Measurements from ENCODE around the gene UAP1L1.
"Not testable (repeated sequence)": the region's sequence is repeated elsewhere in the genome, so short reads cannot be mapped to it uniquely, and the experiment has no call there.

Gene UAP1L1

GRCh38 chr9:137056739-137057415, 20.4 kb upstream of the UAP1L1 start:
- DNase-seq (ENCODE audit: low spot score) = no peak

GRCh38 chr9:137057545-137057944, 19.8 kb upstream of the UAP1L1 start:
- DNase-seq (ENCODE audit: low spot score) = no peak

DNA sequence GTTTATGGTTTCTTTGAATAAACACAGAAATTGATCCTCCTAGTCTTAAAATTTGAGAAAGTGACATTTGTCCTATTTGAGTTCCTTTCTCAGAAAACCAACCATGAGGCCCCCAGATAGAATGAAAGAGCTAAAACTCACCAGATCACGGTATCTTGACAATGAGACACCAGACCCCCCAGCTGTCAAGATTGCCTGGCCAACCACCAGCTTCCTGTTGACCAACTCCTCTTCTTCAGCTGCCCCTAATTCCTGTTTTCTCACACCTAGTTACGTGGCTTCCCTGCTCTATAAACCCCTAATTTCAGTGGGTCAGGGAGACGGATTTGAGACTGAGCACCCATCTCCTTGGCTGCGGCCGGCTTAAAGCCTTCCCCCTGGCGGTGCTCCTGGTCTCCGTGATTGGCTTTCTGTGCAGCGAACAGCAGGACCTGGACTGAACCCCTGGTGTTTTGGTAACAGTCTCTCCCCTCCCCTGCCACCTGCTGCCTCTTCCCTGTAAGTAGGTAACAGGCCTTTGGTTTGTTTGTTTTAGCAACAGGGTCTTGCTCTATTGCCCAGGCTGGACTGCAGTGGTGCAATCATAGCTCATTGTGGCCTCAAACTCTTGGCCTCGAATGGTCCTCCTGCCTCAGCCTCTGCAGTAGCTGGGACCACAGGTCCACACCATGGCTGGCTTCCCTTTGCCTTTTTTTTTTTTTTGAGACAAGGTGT, 18.6 kb upstream of the UAP1L1 start:
- DNase-seq (ENCODE audit: low spot score) = no peak

GRCh38 chr9:137062384-137062783, 14.9 kb upstream of the UAP1L1 start:
- no peak for DNase-seq (ENCODE audit: low spot score)

DNA sequence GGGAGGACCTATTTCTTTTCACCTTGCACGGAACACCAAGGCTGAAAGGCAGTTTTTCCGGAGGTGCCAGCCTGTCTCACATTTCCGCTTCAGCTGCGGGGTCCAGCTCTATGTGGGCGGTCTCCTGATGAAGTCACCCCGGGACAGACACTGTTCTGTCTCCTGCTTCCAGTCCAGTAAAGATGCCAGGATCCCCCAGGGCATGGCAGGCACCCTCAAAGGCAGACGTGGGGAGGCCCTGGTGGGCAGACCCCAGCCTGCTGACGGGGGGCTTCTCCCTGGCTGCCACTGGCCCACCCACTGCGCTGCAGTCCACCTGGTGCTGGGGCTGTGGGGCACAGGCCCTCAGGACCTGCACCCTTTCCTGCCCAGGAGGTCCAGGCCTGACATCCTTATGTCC, 14.5 kb upstream of the UAP1L1 start:
- DNase-seq (ENCODE audit: low spot score) = not testable (repeated sequence)

DNA sequence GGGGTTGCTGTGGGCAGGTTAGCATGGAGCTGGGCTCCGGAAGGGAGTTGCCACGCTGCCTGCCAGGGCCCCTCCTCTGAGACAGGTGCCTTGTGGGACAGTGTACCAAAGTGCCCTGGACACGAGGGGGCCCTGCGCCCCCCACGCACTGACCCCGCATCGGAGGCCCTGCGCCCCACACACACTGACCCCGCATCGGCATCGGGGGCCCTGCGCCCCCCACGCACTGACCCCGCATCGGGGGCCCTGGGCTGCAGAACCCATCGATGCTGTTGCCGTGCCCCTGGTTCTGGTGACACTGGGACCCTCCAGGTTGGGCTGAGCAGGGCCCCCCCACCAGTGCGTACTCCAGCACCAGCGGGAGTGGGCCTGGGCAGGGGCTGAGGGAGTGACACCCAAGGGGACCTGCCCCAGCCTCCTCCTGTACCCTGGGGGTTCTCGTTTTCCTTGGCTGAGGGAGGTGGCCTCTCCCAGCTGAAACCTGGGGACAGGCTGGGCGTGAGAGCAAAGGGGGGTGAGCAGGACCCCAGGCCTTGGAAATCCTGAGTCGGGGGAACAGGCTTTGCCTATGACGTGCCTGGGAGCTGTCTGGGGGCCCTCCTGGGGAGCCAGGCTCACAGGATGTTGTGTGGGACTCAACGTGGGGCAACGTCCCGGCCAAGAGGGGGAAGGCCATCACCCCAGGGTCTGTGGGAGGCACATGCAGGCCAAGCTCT, 13.8 kb upstream of the UAP1L1 start:
- DNase-seq (ENCODE audit: low spot score) = no peak

GRCh38 chr9:137064027-137064879, 13.1 kb upstream of the UAP1L1 start:
- DNase-seq (ENCODE audit: low spot score) = peak; percentile 65

DNA sequence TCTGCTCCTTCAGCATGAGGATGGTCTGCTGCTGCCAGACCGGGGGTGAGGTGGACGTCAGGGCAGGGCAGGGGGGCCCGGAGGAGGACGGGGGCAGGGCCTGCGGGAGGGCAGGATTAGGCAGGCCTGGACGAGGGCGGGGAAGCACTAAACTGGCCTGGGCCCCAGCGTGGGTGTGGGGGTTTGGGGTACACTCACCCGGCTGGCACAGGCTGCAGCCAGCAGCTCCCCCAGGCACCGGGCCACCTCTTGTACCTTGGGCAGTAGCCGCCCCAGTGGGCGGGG, 12.5 kb upstream of the UAP1L1 start:
- no peak for DNase-seq (ENCODE audit: low spot score)

DNA sequence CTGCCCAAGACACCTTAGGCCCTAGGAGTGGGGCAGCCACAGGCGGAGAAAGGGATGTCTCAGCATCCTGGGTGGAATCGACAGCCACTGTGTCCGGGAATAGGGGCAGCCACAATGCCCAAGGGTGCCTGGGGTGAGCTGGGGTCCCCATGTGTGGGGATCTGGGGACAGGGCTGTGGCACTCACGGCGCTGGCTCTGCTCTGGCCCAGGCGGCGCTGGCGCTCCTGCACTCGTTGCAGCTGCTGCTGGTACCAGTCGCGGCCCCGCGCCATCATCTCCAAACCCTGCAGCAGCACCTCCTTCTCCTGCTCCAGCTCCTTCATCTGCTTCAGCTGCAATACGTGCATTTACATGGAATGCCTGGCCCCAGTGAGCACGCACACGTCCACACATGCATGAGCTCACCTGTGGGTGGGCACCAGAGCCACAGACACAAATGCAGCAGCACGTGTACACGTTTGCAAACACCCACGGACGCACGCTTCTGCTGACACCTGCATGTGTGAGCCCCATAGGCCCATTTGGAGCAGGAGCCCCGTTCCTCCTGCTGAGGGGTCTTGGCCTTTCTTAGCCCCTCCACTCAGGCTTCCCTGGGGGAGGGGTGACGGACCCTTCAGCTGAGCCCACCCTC, 11.9 kb upstream of the UAP1L1 start:
- DNase-seq (ENCODE audit: low spot score) = no peak

DNA sequence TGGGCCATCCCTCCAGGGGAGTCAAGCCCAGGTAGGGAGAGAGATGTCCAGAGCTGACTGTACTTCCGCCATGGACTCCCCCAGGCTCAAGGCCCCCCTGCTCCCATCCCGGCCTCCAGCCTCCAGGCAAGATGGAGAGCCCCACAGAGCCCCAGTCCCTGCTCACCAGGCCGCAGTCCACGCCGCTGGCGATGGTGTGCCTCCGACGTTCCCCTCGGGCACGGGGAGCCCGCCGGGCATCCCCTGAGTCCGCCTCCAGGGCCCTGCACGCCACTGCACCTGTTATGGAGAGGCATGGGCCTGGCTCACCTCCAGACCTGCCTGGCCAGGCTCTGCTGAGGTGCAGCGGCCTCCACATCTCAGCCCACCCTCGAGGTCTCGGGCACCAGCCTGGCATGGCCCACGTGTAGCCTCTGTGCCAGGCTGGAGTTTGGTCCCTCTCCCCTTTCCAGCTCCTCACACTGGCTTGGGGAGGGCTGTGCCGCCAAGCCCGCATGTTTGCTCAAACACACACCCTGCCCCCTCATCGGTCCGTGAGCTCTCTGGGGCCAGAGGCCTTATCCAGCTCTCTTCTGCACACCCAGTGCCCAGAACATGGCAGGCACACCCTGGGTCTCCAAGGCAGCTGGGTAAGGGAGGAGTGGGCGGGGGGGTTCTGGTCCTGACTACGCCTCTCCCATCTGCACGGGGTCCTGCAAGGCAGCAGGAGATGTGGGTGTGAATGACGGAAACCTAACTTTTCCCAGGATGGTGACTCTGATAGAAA, 11.0 kb upstream of the UAP1L1 start:
- no peak for DNase-seq (ENCODE audit: low spot score)

DNA sequence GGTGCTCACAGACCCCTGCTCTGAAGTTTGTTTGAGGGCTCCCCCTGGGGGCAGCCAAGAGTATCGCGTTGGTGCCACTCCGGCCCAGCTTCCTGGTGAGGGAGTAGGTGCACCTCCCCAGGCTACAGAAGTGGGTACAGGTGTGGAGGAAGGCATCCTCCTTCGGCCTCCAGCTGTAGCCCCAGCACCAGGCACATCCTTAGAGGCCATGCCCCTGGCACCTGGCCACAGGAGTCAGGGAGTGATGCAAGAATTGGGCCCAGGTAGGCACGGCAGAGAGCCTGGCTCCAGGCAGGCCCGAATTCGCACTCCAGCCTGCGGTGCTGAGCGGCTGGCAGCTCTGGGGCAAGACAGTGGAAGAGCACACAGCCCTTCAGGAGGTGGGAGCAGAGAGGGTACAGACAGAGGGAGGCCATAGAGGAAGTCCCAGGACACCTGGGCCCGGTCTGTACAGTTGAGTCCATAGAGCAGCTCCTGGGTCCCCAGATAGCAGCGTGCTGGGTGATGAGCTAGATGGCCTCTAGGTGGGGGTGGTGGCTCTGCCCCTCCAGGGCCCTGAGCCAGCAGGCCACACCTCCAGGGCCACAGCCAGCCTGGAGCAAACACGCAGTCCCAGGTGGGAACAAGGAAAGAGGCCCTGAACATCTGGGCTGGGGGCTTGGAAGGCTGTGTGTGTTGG, 9.3 kb upstream of the UAP1L1 start:
- peak; percentile 81 for DNase-seq (ENCODE audit: low spot score)

- DNase-seq (ENCODE audit: low spot score) = no peak
Measured at GRCh38 chr9:137068539-137069507, 8.5 kb upstream of the UAP1L1 start.

DNA sequence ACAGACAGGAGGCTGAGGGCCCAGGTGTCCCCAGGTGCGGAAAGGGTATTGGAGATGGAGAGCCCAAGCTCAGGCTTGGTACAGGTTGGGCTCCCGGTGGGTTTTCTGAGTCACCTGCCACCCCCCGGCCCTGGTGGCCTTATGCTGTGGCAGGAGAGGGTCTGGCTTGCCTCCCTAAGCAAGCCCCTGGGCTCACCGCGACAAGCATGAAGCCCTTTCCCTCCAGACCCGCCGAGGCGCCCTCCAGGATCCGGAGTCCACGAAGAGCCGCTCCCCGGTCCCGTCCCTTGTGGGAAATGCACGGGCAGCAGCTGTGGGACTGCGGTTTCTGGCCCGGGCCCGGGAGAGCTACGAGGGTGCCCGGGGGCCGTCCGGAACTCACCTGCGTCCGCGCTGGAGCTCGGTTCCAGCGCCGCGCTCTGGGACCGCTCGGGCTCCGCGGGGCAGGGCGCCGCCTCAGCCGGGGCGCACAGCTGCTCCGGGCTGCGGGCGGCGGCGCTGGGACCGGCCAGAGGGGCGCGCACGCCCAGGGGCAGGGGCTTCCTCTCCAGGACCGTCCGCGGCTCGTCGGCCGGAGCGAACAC, 7.7 kb upstream of the UAP1L1 start:
- DNase-seq (ENCODE audit: low spot score) = no peak

DNA sequence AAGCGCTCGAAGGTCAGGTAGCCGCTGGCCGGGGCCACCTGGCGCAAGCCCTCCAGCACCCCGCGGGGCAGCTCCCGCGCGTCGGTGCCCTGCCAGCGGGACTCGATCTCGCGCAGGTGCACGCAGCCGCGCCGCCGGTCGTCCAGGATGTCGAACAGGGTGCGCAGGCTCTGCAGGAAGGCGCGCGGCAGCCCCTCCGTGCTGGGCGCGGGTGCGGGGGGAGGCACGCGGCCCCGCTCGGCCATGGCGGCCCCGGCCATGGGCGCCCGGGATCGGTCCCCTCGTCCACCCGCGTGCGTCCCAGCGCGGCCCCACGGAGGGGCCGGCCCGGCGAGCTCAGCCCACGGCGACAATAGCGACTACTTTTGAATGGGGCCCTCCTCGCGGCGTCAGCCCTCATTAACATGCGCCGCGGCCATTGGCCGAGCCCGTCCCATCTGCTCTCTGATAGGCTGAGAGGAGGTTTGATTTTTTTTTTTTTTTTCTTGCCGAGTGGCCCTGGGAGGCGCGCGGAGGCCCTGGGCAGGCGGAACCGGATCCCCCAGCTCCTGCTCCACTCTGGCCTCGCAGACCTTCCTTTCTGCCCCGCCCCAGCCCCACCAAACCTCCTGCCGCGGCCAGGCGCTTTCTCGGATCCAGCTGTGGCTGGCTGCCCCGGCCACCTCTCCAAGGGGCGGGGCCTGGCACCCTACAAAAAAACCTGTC, 7.0 kb upstream of the UAP1L1 start, which contains the start of gene SAPCD2:
Gene SAPCD2, minus strand, starts transcription at position 357 of the 705 bp plus-strand sequence. Its CDS starts 97 bp downstream, at position 260.
- DNase-seq (ENCODE audit: low spot score) = peak; percentile 85

GRCh38 chr9:137070906-137071275, 6.4 kb upstream of the UAP1L1 start:
- DNase-seq (ENCODE audit: low spot score) = no peak

- no peak for DNase-seq (ENCODE audit: low spot score)
Measured at GRCh38 chr9:137071282-137071681, 6.0 kb upstream of the UAP1L1 start.

GRCh38 chr9:137073992-137074399, 3.3 kb upstream of the UAP1L1 start:
- no peak for DNase-seq (ENCODE audit: low spot score)

- no peak for DNase-seq (ENCODE audit: low spot score)
Measured at GRCh38 chr9:137074657-137075274, 2.6 kb upstream of the UAP1L1 start.

Measured in hematopoietic multipotent progenitor cell treated with erythropoietin and hydrocortisone succinate and interleukin-3 and kit ligand, for 15 days (in vitro differentiated cells).